SK-N-MC (cell line): ENCODE data around the gene RBFA.

Experiments
- EZH2 ChIP-seq: fragments of 200-600 bp; sonication (generic); IDR thresholded peaks from one replicate; pipeline ENCODE4 v1.6.1; 2017; ENCODE audit warnings: antibody characterized with exemption
- POLR2AphosphoS5 ChIP-seq: IDR thresholded peaks from 2 replicates; pipeline ENCODE4 v1.6.1; 2012; ENCODE audit warnings: mild to moderate bottlenecking, low read depth, low read length, borderline replicate concordance

DNA sequence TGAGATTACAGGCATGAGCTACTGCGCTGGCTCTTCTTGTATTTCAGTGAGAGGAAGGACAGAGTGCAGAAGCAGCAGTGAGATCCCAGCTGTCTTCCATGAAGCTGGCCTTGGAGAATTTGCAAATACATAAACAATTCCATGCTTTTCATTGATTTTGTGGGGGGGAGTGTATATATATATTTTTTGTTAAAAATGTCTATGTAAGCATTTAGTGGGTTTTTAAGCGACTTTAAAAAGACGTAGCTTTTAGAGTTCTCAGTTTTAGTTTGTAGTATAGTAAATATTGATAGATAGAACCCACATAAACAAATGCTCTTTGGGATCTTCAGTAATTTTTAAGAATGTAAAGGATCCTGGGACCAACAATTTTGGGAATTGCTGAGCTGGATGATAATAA is 6.3 kb downstream of the RBFA start:
- TF ChIP-seq EZH2 (no peak), POLR2AphosphoS5 (no peak)
